Hippocampal formation (tissue), 2 donors: ENCODE data around the gene CDH4.

Experiments
- DNase-seq, 2 donors: peaks; one replicate each; lab custom pipeline; 2025; lab: John Stamatoyannopoulos, UW

CDH4 gene

DNA sequence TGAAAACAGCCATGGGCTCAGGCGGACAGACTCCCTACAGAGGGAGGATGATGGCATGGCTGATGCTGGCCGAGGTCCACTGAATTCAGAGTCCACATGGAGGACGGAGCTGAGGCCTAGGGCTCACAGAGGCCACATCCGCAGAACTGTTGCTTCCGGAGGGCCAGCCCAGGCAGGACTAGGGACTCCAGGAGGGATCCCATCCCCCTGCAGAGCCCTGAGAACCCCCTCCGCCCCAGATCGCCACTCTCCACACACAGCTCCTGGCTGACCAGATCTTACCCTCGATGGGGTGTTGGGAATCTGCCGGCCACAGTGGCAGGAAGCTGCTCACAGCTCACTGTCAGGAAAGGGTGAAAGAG lies 414.4 kb downstream of the CDH4 start:
- no peak for DNase-seq

GRCh38 chr20:61667056-61667792 lies 415.2 kb downstream of the CDH4 start:
- DNase-seq: no peak

GRCh38 chr20:61668065-61668650 lies 416.1 kb downstream of the CDH4 start:
- no peak for DNase-seq

- no peak for DNase-seq
Measured at GRCh38 chr20:61668771-61669503, 416.9 kb downstream of the CDH4 start.

- no peak for DNase-seq
Measured at GRCh38 chr20:61670274-61670673, 418.2 kb downstream of the CDH4 start.

GRCh38 chr20:61671559-61671958 lies 419.5 kb downstream of the CDH4 start:
- DNase-seq: no peak

DNA sequence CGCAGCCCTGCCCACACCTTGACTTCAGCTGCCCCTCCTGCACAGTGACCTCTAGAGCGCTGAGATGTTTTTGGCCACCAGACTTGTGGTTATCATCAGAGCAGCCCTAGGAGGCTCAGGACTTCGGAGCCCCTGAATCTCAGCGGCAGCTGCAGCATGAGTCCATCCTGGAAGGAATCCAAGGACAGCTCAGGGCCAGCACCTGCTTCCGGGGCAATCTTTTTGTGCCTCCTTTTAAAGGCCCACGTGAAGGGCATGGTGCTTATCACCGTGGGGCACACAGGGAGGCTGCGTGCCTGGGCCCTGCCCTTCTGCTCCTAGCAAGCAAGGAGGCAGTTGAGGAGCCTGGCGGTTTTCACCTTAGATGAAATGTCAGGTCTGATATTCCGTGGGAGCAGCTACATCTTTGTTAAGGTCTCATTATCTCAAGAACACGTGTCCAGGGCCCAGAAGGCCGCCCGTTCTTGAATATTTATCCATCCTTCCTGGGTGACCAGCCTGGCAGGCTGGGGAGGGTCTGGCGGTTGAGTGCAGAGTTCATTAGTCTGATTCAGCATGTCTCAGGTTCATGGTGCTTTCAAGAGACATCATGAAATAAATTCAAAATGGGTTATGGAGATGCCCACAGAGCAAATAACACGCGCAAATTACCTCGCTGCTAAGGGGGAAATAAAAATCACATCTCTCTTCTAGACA lies 421.2 kb downstream of the CDH4 start:
- DNase-seq: no peak

DNA sequence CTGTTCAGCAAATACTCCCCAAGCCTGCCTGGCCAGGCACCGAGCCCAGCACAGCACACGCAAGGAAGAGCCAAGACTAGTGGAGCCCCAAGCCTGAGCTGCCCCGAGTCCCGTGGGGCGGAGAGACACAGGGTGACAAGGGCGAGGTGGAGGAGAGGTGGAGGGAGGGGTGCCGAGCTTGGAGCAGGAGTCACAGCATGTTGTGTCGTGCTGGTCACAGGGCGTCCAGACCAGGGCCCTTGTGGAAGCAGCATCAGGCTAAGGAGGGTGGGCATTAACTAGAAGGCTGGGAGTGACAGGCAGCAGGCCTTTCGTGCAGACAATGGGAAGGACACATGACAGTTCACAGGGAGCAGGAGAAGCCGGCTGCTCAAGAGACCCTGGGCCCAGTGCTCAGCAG lies 422.1 kb downstream of the CDH4 start:
- no peak for DNase-seq

DNA sequence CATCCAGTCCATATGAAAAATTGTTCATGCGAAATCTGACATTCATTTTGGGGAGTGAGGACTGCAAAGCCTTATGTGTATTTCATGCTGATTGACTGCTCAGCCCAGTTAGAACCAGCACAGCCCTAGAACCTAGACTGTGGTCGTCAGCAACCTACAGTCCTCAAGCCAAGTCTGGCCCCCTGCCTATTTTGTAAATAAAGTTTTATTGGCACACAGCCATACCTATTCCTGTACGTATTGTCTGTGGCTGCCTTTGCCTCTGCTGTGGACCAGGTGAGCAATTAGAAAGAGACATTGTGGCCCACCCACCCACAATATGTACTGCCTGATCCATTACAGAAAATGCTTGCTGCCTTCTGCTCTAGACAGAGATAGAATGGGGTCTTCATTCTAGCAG lies 422.6 kb downstream of the CDH4 start:
- DNase-seq: no peak

DNA sequence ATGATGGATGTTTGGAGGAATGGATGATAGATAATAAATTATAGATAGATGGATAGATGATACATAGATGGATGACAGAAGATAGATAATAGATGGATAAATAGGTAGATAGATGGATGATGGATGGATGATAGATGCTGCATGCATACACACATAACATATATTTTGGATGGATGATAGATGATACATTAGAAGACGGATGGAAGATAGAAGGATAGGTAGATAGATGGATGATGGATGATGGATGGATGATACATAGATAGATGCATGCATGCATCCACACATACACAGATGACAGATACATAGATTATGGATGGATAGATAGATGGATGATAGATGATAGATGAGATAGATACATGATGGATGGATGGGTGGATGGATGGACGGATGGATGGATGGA lies 425.9 kb downstream of the CDH4 start:
- no peak for DNase-seq

GRCh38 chr20:61678437-61678836 lies 426.4 kb downstream of the CDH4 start:
- no peak for DNase-seq

- no peak for DNase-seq
Measured at GRCh38 chr20:61679473-61679872, 427.4 kb downstream of the CDH4 start.

DNA sequence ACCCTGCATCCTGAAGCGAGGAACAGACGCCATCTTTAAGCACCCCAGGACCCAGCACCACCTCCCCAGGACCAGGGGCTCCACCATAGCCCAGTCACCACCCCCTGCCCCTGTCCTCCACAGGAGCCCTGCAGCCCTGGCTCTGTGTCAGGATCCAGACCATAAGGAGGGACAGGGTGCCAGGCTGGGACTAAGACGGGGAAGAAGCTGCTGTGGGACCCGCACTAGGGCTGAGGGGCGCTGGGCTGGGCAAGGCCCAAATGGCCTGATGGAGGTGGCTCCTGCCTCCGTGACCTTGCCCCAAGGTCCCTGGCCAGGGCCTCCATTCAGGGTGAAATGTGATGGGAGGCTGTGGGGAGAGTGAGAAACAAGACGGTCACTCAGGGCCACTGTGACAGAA lies 428.0 kb downstream of the CDH4 start:
- no peak for DNase-seq

GRCh38 chr20:61682114-61682995 lies 430.3 kb downstream of the CDH4 start:
- DNase-seq: no peak

- DNase-seq: no peak
Measured at GRCh38 chr20:61682996-61683681, 431.1 kb downstream of the CDH4 start.

DNA sequence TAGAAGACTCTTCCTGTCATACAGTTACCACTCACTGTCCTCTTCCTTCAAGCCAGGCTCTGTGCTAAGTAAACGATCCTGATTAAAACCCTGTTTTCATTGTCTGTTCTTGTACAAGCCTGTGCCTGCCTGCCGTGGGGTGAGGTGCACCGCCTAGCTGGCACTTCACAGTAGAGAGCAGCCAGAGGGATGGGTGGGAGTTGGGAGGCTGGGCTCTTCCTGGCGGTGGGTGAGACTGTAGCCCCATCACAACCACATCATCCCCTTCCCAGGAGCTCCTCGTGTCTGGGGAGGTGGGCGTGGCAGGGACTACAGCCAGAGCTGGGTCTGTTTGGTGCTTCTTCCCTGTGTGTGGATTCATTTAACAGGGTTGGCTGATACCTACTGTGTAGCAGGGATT lies 431.7 kb downstream of the CDH4 start:
- no peak for DNase-seq

DNA sequence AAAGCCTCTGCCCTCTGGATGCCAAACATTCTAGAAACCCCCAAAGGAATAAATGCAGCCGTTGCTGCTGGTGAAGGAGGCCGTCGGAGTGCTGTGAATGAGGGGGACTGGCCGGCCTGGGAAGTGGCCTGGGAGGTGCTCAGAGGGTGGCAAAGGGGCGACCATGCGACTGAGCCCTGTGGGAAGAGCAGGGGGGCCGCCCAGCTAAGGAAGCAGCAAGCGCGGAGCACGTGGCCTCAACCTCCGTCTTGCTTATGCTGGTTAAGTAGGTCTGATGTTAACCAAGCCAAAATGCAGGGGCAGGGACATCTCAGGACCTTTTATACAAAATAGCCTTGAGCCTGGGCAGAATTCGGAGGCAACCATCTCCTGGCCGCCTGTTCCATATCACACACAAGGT lies 432.1 kb downstream of the CDH4 start:
- no peak for DNase-seq

DNA sequence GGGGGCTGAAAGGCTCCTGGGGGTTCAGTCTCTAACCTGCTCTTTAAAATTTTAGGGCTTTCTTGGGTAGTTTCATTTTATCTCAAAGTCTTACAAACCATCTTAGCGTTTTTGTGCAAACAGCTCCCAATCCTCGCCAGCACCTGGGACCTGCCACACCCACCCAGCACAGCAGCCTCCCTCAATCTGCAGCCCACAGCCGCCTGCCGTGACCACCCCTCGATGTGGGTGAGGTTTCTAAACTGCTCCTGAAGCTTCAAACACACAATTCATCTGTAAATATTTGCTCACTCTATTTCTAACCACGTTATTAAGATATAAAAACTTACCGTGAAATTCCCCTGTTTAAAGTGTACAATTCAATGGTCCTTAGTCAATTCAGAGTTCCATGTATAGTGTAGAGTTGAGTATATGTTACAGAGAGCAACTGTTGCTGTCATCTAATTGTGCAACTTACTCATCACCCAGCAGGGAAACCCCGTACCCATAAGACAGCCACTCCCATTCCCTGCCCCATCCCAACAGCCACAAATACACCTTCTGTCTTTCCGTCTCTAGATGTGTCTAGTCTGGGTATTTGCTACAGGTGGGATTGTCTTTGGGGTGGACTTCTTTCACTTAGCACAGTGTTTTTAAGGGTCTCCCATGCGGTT lies 432.6 kb downstream of the CDH4 start:
- no peak for DNase-seq

DNA sequence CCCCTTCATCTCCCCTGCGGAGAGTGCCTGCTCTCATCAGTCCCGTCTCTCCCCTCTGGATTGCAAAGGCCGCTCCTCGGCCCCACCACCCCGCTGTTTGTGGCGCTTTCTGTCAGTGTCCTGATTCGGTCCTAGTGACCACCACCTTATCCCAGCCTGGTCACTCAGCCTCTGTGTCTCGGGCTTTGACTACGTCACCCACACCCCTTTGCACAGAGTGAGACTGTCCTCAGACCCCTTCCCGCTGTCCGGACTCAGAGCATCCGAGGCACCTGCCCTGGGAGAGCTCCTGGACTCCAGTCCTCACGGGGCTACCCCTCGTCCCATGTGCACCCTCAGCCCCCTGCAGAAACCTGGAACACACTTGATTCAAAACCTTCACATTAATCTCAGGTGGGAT lies 433.4 kb downstream of the CDH4 start:
- no peak for DNase-seq
